Hematopoietic multipotent progenitor cell treated with erythropoietin and hydrocortisone succinate and interleukin-3 and kit ligand, for 15 days (in vitro differentiated cells): ENCODE results near the gene TMEM208.

Source experiments
- DNase-seq: peaks from one replicate; pipeline ENCODE4 v3.0.0-alpha.2; 2015; ENCODE audit warnings: low spot score

TMEM208 gene

DNA sequence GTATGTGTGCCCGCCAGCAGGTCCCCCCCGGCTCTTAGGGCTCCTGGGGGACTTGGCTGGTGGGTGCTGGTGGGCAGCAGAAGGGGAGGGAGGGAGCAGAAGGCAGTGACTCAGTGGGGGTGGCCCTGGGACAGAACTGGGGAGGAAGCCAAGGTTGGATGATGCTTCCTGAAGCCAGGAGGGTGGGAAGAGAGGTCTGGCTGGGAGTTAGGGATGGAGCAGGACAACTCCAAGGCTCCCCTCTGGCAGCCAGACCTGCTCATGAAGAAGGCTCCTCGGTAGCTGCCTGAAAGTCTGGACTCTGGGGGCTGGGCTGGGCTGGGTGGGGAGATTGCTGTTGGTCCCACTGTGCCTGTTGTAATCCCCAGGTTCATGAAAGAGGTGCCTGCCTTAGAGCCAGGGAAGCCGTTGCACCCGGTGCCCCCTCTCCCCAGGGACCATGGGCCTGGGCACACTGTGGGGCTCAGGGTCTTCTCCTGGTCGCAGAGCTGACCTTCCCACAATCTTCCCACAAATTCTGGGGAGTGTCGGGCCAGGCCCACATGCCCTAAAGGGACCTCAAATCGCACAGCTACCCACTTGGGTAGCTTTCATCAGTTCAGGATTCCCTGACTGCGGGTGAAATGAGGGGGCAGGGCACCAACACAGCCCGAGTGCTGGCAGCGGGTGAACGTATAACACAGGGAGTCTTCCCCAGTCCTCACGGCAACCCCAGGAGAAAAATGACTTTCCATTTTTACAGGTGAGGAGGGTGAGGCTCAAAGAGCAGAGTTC, 51.3 kb downstream of the TMEM208 start:
- peak; percentile 34 for DNase-seq
